ENCODE results near the gene ZNF557.

The ZNF557 gene

GRCh38 chr19:7109678-7110289 lies 40.3 kb downstream of the ZNF557 start:
- TF ChIP-seq SPI1 (IDR thresholded peaks at IDR 0.05; ENCODE audit: low read depth, low read length) (no peak), POLR2A (IDR thresholded peaks at IDR 0.05; ENCODE audit: low read depth, low read length) (no peak), PAX5 (IDR thresholded peaks at IDR 0.05; ENCODE audit: insufficient read depth, low read length, severe bottlenecking) (no peak), POU2F2 (IDR thresholded peaks at IDR 0.05; ENCODE audit: low read depth, low read length) (no peak), POLR2AphosphoS5 (IDR thresholded peaks at IDR 0.05; ENCODE audit: low read depth, low read length) (no peak), TAF1 (IDR thresholded peaks at IDR 0.05; ENCODE audit: low read depth, low read length) (no peak)
- no peak for DNase-seq (ENCODE audit: insufficient read length, low spot score)
- no peak for FAIRE-seq

- DNase-seq (ENCODE audit: insufficient read length, low spot score), result no peak
- no peak for TF ChIP-seq PAX5 (IDR thresholded peaks at IDR 0.05; ENCODE audit: insufficient read depth, low read length, severe bottlenecking)
- no peak for TF ChIP-seq POLR2A (IDR thresholded peaks at IDR 0.05; ENCODE audit: low read depth, low read length)
- no peak for TF ChIP-seq POU2F2 (IDR thresholded peaks at IDR 0.05; ENCODE audit: low read depth, low read length)
- no peak for TF ChIP-seq TAF1 (IDR thresholded peaks at IDR 0.05; ENCODE audit: low read depth, low read length)
- no peak for TF ChIP-seq SPI1 (IDR thresholded peaks at IDR 0.05; ENCODE audit: low read depth, low read length)
- TF ChIP-seq POLR2AphosphoS5 (IDR thresholded peaks at IDR 0.05; ENCODE audit: low read depth, low read length), result no peak
- peak; percentile 20 for FAIRE-seq
Observed at GRCh38 chr19:7112675-7113074, 43.2 kb downstream of the ZNF557 start.

- no peak for DNase-seq (ENCODE audit: insufficient read length, low spot score)
- FAIRE-seq, result no peak
- TF ChIP-seq SPI1 (IDR thresholded peaks at IDR 0.05; ENCODE audit: low read depth, low read length), result no peak
- no peak for TF ChIP-seq POU2F2 (IDR thresholded peaks at IDR 0.05; ENCODE audit: low read depth, low read length)
- no peak for TF ChIP-seq TAF1 (IDR thresholded peaks at IDR 0.05; ENCODE audit: low read depth, low read length)
- no peak for TF ChIP-seq POLR2A (IDR thresholded peaks at IDR 0.05; ENCODE audit: low read depth, low read length)
- no peak for TF ChIP-seq POLR2AphosphoS5 (IDR thresholded peaks at IDR 0.05; ENCODE audit: low read depth, low read length)
- no peak for TF ChIP-seq PAX5 (IDR thresholded peaks at IDR 0.05; ENCODE audit: insufficient read depth, low read length, severe bottlenecking)
Observed at GRCh38 chr19:7113233-7113632, 43.7 kb downstream of the ZNF557 start.

- TF ChIP-seq PAX5 (IDR thresholded peaks at IDR 0.05; ENCODE audit: insufficient read depth, low read length, severe bottlenecking) (no peak), SPI1 (IDR thresholded peaks at IDR 0.05; ENCODE audit: low read depth, low read length) (no peak), POLR2A (IDR thresholded peaks at IDR 0.05; ENCODE audit: low read depth, low read length) (no peak), POLR2AphosphoS5 (IDR thresholded peaks at IDR 0.05; ENCODE audit: low read depth, low read length) (no peak), POU2F2 (IDR thresholded peaks at IDR 0.05; ENCODE audit: low read depth, low read length) (no peak), TAF1 (IDR thresholded peaks at IDR 0.05; ENCODE audit: low read depth, low read length) (no peak)
- DNase-seq (ENCODE audit: insufficient read length, low spot score) (no peak), FAIRE-seq (no peak)
Observed at GRCh38 chr19:7115721-7116120, 46.2 kb downstream of the ZNF557 start.

GRCh38 chr19:7117248-7117647 lies 47.7 kb downstream of the ZNF557 start:
- FAIRE-seq (no peak), DNase-seq (ENCODE audit: insufficient read length, low spot score) (no peak)

GRCh38 chr19:7119582-7119981 lies 50.1 kb downstream of the ZNF557 start:
- DNase-seq (ENCODE audit: insufficient read length, low spot score) (no peak), FAIRE-seq (peak; percentile 77)
- TF ChIP-seq PAX5 (IDR thresholded peaks at IDR 0.05; ENCODE audit: insufficient read depth, low read length, severe bottlenecking) (no peak), TAF1 (IDR thresholded peaks at IDR 0.05; ENCODE audit: low read depth, low read length) (no peak), SPI1 (IDR thresholded peaks at IDR 0.05; ENCODE audit: low read depth, low read length) (no peak), POLR2A (IDR thresholded peaks at IDR 0.05; ENCODE audit: low read depth, low read length) (no peak), POU2F2 (IDR thresholded peaks at IDR 0.05; ENCODE audit: low read depth, low read length) (no peak), POLR2AphosphoS5 (IDR thresholded peaks at IDR 0.05; ENCODE audit: low read depth, low read length) (no peak)

More at GRCh38 chr19:7117248-7117647, 47.7 kb downstream of the ZNF557 start:
- TF ChIP-seq TAF1 (IDR thresholded peaks at IDR 0.05; ENCODE audit: low read depth, low read length) (no peak), PAX5 (IDR thresholded peaks at IDR 0.05; ENCODE audit: insufficient read depth, low read length, severe bottlenecking) (no peak), SPI1 (IDR thresholded peaks at IDR 0.05; ENCODE audit: low read depth, low read length) (no peak), POU2F2 (IDR thresholded peaks at IDR 0.05; ENCODE audit: low read depth, low read length) (no peak), POLR2AphosphoS5 (IDR thresholded peaks at IDR 0.05; ENCODE audit: low read depth, low read length) (no peak), POLR2A (IDR thresholded peaks at IDR 0.05; ENCODE audit: low read depth, low read length) (no peak)

GRCh38 chr19:7120499-7120898 lies 51.0 kb downstream of the ZNF557 start:
- FAIRE-seq, result no peak
- no peak for DNase-seq (ENCODE audit: insufficient read length, low spot score)
- TF ChIP-seq PAX5 (IDR thresholded peaks at IDR 0.05; ENCODE audit: insufficient read depth, low read length, severe bottlenecking) (no peak), POU2F2 (IDR thresholded peaks at IDR 0.05; ENCODE audit: low read depth, low read length) (no peak), SPI1 (IDR thresholded peaks at IDR 0.05; ENCODE audit: low read depth, low read length) (no peak), TAF1 (IDR thresholded peaks at IDR 0.05; ENCODE audit: low read depth, low read length) (no peak), POLR2AphosphoS5 (IDR thresholded peaks at IDR 0.05; ENCODE audit: low read depth, low read length) (no peak), POLR2A (IDR thresholded peaks at IDR 0.05; ENCODE audit: low read depth, low read length) (no peak)

GRCh38 chr19:7122701-7123100 lies 53.2 kb downstream of the ZNF557 start:
- no peak for TF ChIP-seq POLR2AphosphoS5 (IDR thresholded peaks at IDR 0.05; ENCODE audit: low read depth, low read length)
- no peak for TF ChIP-seq TAF1 (IDR thresholded peaks at IDR 0.05; ENCODE audit: low read depth, low read length)
- no peak for TF ChIP-seq POU2F2 (IDR thresholded peaks at IDR 0.05; ENCODE audit: low read depth, low read length)
- TF ChIP-seq SPI1 (IDR thresholded peaks at IDR 0.05; ENCODE audit: low read depth, low read length), result no peak
- TF ChIP-seq PAX5 (IDR thresholded peaks at IDR 0.05; ENCODE audit: insufficient read depth, low read length, severe bottlenecking), result no peak
- TF ChIP-seq POLR2A (IDR thresholded peaks at IDR 0.05; ENCODE audit: low read depth, low read length), result no peak
- no peak for FAIRE-seq
- no peak for DNase-seq (ENCODE audit: insufficient read length, low spot score)

GRCh38 chr19:7124782-7125181 lies 55.3 kb downstream of the ZNF557 start:
- DNase-seq (ENCODE audit: insufficient read length, low spot score) (no peak), FAIRE-seq (no peak)
- TF ChIP-seq POU2F2 (IDR thresholded peaks at IDR 0.05; ENCODE audit: low read depth, low read length), result no peak
- no peak for TF ChIP-seq PAX5 (IDR thresholded peaks at IDR 0.05; ENCODE audit: insufficient read depth, low read length, severe bottlenecking)
- TF ChIP-seq POLR2A (IDR thresholded peaks at IDR 0.05; ENCODE audit: low read depth, low read length), result no peak
- no peak for TF ChIP-seq TAF1 (IDR thresholded peaks at IDR 0.05; ENCODE audit: low read depth, low read length)
- no peak for TF ChIP-seq SPI1 (IDR thresholded peaks at IDR 0.05; ENCODE audit: low read depth, low read length)
- TF ChIP-seq POLR2AphosphoS5 (IDR thresholded peaks at IDR 0.05; ENCODE audit: low read depth, low read length), result no peak
